Ishikawa (cell line): Measurements from ENCODE around the gene TMEM94.

Experiments used
- CEBPB ChIP-seq: IDR thresholded peaks from 2 replicates; pipeline ENCODE4 v1.6.1; 2012
- CREB1 ChIP-seq: IDR thresholded peaks from 2 replicates; pipeline ENCODE4 v1.6.1; 2012; ENCODE audit warnings: low read depth
- EGR1 ChIP-seq: IDR thresholded peaks from 2 replicates; pipeline ENCODE4 v1.6.1; 2012
- EP300 ChIP-seq: IDR thresholded peaks from 2 replicates; pipeline ENCODE4 v1.6.1; 2012; ENCODE audit warnings: borderline replicate concordance
- FOXM1 ChIP-seq: IDR thresholded peaks from 2 replicates; pipeline ENCODE4 v1.6.1; 2012; ENCODE audit warnings: low read depth, borderline replicate concordance
- NFIC ChIP-seq: IDR thresholded peaks from 2 replicates; pipeline ENCODE4 v1.6.1; 2012
- RAD21 ChIP-seq: IDR thresholded peaks from 2 replicates; pipeline ENCODE4 v1.6.1; 2012; ENCODE audit warnings: low read depth
- TAF1 ChIP-seq: IDR thresholded peaks from 2 replicates; pipeline ENCODE4 v1.6.1; 2012; ENCODE audit warnings: low read depth, mild to moderate bottlenecking
- TCF12 ChIP-seq: IDR thresholded peaks from 2 replicates; pipeline ENCODE4 v1.6.1; 2012; ENCODE audit warnings: low read depth
- TEAD4 ChIP-seq: IDR thresholded peaks from 2 replicates; pipeline ENCODE4 v1.6.1; 2012
- YY1 ChIP-seq: IDR thresholded peaks from 2 replicates; pipeline ENCODE4 v1.6.1; 2012; ENCODE audit warnings: low read depth
- ZBTB7A ChIP-seq: IDR thresholded peaks from 2 replicates; pipeline ENCODE4 v1.6.1; 2012; ENCODE audit warnings: low read depth
- TF ChIP-seq, protein P1 (sequence below): IDR thresholded peaks from 2 replicates; pipeline ENCODE4 v1.6.1; 2012; ENCODE audit warnings: low read depth, mild to moderate bottlenecking
- TF ChIP-seq, protein P2 (sequence below): IDR thresholded peaks from 2 replicates; pipeline ENCODE4 v1.6.1; 2012
- TF ChIP-seq, protein P3 (sequence below): IDR thresholded peaks from 2 replicates; pipeline ENCODE4 v1.6.1; 2012

Gene TMEM94

DNA sequence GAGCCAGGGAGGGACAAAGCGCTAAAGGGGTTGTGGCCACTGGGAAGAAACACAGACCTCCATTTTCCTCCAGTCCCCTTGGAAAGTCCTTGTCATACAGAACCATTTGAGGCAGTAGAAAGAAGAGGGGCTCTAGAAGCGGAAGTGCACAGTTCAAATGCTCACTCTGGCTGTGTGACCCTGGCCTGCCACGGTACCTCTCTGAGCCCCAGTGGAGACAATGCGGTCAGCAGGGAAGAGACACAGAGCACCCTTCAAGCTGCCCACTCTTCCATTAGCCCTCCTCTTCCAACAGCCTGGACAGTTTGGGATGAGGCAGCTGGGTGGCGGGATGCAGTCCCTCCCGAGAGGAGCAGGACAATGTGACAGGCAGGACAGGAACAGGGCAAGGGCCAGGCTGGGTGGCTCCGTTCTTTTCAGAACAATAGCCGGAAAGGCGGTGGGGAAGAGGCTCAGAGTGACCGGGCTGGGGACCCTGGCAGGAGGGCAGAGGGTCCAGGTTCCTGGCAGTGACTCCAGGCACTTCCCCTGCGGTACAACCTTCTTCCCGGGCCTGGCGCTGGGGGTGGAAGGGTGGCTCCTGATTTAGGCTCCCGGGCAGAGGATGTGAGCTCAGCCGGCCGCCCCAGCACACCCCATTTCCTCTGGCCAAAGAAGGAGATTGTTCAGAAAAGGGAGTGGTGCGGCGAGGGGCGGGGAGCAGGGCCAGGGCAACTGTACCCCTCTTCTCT lies 53.3 kb downstream of the TMEM94 start:
- TF ChIP-seq CREB1: no peak
- TF ChIP-seq NFIC: no peak
- TF ChIP-seq TAF1: no peak
- TF ChIP-seq, protein P1, sequence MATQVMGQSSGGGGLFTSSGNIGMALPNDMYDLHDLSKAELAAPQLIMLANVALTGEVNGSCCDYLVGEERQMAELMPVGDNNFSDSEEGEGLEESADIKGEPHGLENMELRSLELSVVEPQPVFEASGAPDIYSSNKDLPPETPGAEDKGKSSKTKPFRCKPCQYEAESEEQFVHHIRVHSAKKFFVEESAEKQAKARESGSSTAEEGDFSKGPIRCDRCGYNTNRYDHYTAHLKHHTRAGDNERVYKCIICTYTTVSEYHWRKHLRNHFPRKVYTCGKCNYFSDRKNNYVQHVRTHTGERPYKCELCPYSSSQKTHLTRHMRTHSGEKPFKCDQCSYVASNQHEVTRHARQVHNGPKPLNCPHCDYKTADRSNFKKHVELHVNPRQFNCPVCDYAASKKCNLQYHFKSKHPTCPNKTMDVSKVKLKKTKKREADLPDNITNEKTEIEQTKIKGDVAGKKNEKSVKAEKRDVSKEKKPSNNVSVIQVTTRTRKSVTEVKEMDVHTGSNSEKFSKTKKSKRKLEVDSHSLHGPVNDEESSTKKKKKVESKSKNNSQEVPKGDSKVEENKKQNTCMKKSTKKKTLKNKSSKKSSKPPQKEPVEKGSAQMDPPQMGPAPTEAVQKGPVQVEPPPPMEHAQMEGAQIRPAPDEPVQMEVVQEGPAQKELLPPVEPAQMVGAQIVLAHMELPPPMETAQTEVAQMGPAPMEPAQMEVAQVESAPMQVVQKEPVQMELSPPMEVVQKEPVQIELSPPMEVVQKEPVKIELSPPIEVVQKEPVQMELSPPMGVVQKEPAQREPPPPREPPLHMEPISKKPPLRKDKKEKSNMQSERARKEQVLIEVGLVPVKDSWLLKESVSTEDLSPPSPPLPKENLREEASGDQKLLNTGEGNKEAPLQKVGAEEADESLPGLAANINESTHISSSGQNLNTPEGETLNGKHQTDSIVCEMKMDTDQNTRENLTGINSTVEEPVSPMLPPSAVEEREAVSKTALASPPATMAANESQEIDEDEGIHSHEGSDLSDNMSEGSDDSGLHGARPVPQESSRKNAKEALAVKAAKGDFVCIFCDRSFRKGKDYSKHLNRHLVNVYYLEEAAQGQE: no peak
- TF ChIP-seq EGR1: no peak
- no peak for TF ChIP-seq YY1
- TF ChIP-seq, protein P2, sequence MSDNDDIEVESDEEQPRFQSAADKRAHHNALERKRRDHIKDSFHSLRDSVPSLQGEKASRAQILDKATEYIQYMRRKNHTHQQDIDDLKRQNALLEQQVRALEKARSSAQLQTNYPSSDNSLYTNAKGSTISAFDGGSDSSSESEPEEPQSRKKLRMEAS: no peak
- TF ChIP-seq, protein P3, sequence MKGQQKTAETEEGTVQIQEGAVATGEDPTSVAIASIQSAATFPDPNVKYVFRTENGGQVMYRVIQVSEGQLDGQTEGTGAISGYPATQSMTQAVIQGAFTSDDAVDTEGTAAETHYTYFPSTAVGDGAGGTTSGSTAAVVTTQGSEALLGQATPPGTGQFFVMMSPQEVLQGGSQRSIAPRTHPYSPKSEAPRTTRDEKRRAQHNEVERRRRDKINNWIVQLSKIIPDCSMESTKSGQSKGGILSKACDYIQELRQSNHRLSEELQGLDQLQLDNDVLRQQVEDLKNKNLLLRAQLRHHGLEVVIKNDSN: no peak
- no peak for TF ChIP-seq TCF12
- TF ChIP-seq RAD21: no peak

DNA sequence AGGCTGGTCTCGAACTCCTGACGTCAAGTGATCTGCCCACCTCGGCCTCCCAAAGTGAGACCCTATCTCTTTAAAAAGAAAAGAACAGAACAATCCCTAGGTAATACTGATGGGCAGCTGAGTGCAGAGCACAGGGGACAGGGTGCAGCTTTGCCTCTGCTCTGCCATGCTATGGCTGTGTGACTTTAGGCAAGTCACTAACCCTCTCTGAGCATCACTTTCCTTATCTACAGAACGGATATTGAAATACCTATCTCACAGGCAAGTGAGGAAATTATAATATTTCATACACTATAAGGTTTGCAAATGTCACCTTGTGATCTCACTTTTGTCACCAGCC lies 54.8 kb downstream of the TMEM94 start:
- no peak for TF ChIP-seq NFIC
- no peak for TF ChIP-seq TAF1
- TF ChIP-seq CEBPB: no peak
- TF ChIP-seq FOXM1: no peak
- TF ChIP-seq TEAD4: no peak
- TF ChIP-seq RAD21: no peak
- TF ChIP-seq, protein P2: no peak

DNA sequence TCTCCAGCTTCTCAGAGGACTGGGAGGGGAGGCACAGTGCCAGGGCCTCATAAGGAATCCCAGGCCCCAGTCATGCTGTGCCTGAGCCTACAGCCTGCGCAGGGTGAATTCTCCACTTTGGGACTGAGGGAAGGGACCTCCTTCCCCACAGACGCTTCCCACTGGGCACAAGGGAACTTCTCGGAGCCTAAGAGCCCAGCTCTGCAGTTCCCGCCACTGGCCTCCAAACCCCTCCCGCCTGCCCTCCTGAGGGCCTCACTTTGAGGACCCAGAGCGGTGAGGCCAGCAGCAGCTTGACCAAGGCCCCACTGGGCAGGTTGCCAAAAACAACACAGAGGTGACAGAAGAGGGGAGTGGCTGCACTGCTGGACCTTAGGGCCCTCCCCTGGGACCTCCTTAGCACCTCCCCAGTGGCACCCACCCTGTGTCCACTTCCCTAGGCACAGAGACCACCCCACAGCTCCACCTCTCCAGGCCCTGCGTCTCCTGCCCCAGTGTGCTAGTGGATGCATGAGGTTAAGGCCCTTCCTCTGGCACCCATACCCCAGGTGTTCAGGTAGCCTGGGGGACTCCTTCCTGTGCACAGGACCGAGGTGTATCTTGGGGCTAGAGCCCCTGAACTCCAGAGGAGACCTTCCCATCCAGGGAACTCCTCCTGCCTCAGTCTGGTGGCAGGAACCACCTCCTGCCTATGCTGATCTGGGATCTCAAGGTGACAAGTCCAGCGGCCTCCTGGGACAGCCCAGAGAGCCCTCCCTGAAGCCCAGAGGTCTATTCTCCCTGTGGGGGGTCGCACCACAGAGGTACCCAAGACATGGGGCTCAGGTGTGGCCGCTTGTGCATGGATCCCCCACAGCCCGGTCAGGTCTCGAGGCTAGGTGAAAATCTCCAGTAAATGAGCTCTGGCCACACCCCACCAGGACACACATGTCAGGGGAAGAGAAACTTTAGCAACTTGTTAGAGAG lies 55.5 kb downstream of the TMEM94 start:
- peak; percentile 93 for TF ChIP-seq NFIC
- TF ChIP-seq, protein P2: no peak
- no peak for TF ChIP-seq ZBTB7A

DNA sequence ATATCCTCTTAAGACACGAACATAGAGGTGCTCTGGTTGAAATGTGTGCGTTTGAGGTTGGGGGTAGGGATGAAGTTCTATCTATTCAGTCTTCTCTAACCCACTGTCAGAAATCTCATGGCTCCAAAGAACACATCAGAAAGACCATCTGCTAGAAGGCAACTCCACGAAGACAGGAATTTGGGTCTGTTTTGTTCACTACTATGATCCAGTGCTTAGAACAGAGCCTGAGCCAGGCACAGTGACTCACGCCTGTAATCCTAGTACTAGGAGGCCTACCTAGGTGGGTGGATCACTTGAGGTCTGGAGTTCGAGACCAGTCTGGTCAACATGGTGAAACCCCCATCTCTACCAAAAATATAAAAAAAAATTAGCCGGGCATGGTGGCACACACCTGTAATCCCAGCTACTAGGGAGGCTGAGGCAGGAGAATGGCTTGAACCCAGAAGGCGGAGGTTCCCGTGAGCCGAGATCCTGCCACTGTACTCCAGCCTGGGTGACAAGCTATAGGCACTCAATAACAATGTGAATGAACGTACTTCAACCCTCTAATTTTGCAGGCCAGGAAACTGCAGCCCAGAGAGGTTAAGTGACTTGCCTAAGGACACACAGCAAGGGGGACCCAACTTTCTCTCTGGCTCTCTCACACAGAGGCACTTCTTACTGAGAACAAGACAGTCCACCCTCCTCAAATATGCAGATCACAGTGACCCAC lies 56.6 kb downstream of the TMEM94 start:
- TF ChIP-seq, protein P2: no peak
- TF ChIP-seq EP300: no peak
- TF ChIP-seq, protein P1: no peak
- no peak for TF ChIP-seq FOXM1
- no peak for TF ChIP-seq EGR1
- TF ChIP-seq TCF12: no peak
- no peak for TF ChIP-seq RAD21
- TF ChIP-seq CREB1: no peak
- TF ChIP-seq YY1: no peak
- TF ChIP-seq TEAD4: no peak
- TF ChIP-seq CEBPB: no peak
- TF ChIP-seq NFIC: no peak
- TF ChIP-seq, protein P3: no peak
- TF ChIP-seq TAF1: no peak
- TF ChIP-seq ZBTB7A: no peak

DNA sequence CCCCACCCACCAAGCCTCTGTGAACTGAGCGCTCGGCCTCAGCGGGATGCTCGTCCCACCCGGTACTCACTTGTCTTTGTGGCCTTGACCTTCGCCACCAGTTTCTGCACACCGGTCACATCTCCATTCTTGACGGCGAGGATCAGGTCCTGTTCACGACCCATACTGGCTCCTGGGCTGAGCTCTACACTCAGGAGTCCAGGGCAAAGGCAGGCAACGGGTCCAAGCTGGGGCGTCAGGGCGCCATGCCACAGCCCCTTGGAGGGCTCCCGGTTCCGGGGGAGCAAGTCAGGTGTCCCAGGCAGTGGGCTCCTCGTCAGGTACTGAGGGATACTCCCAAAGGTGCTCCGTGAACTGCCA lies 57.2 kb downstream of the TMEM94 start:
- TF ChIP-seq, protein P3: no peak
- TF ChIP-seq TCF12: no peak
- 0 out of 2 replicates have a peak, but pooled peaks have one; percentile 30 for TF ChIP-seq TAF1
